ENCODE results near the gene CAMK2N1. TPM values are rescaled to one million over a fixed set of nuclear protein-coding genes. Genes with fewer than 3 reads are reported as not detected.

The CAMK2N1 gene
- total and polyA plus RNA-seq, 2 donors (not counting 1 experiment from before 2014, with no cell fraction given) = 79.9 to 156 TPM

DNA sequence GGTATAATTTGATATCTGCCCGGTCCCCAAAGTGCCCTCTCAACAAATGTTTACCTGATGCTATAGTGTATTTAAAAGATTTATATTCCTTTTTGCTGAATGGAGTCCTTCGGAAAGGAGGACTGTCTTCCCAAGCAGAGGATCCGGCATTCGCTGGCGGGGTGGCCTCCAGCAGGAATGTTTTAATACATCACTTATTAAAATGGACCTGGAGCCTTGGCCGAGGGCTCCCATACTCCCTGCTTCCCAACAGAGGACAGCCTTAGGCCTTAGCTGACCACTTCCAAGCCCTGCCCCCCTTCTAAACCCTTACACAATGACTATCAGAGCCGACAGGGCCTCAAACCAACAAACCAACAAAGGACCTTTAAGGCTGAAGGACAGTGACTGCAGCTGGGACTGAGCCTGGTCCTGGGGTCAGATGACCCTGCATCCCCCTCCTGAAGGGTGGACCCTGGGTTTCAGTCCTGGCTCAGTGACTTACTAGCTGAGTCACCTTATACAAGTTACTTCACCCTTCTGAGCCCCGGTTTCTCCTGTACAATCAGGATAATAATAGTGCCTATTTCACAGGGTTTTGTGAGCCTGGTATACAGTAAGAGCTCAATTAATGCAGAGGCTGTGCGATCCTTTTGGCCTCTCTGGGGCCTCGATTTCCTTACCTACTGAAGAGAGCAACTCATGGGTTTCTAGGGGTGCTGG lies 5.6 kb downstream of the CAMK2N1 start:
- Histone ChIP-seq H3K27me3 (ENCODE audit: control insufficient read depth, insufficient read depth, low read length) (no peaks in the 10 kb centered on the region), H3K4me3 (replicated peaks in 1 of 4; ENCODE audit: control extremely low read depth in 1 of 4, insufficient read depth in 1 of 4, low read depth in 3 of 4, low read length in 4 of 4) (no peak overlapping the region), H3K36me3 (ENCODE audit: control insufficient read depth, insufficient read depth, low read length) (no peaks in the 10 kb centered on the region), H3K4me1 (ENCODE audit: control insufficient read depth, extremely low read depth, insufficient read depth, low read length) (peaks cover 46% of the 10 kb centered on the region), H2AFZ (ENCODE audit: low read length) (no peak overlapping the region), H3K9me3 (ENCODE audit: control insufficient read depth, insufficient read depth, low read depth, low read length) (no peaks in the 10 kb centered on the region), H4K20me1 (ENCODE audit: control insufficient read depth, extremely low read depth, insufficient read depth, low read length) (no peaks in the 10 kb centered on the region), H3K9ac (ENCODE audit: insufficient read depth, low read length) (no peak overlapping the region), H3K4me2 (ENCODE audit: extremely low read depth, insufficient read depth, low read length) (no peak overlapping the region), H3K27ac (ENCODE audit: insufficient read depth, low read length) (no peak overlapping the region), H3K79me2 (ENCODE audit: control insufficient read depth, insufficient read depth, low read length) (peaks cover 28% of the 10 kb centered on the region)
- DNase-seq (ENCODE audit: low read depth in 2 of 2) = no peak
- TF ChIP-seq, protein P1, sequence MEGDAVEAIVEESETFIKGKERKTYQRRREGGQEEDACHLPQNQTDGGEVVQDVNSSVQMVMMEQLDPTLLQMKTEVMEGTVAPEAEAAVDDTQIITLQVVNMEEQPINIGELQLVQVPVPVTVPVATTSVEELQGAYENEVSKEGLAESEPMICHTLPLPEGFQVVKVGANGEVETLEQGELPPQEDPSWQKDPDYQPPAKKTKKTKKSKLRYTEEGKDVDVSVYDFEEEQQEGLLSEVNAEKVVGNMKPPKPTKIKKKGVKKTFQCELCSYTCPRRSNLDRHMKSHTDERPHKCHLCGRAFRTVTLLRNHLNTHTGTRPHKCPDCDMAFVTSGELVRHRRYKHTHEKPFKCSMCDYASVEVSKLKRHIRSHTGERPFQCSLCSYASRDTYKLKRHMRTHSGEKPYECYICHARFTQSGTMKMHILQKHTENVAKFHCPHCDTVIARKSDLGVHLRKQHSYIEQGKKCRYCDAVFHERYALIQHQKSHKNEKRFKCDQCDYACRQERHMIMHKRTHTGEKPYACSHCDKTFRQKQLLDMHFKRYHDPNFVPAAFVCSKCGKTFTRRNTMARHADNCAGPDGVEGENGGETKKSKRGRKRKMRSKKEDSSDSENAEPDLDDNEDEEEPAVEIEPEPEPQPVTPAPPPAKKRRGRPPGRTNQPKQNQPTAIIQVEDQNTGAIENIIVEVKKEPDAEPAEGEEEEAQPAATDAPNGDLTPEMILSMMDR (conservative IDR thresholded peaks at IDR 0.05 in 1 of 2, IDR thresholded peaks at IDR 0.05 in 1 of 2; ENCODE audit: low read depth in 1 of 2, low read length in 2 of 2) = no peak
- no peak for TF ChIP-seq EZH2 (IDR thresholded peaks at IDR 0.05; ENCODE audit: low read length, missing control alignments)

GRCh38 chr1:20479840-20480239 lies 6.2 kb downstream of the CAMK2N1 start:
- no peak for DNase-seq (ENCODE audit: low read depth in 2 of 2)
- TF ChIP-seq, protein P1 (conservative IDR thresholded peaks at IDR 0.05 in 1 of 2, IDR thresholded peaks at IDR 0.05 in 1 of 2; ENCODE audit: low read depth in 1 of 2, low read length in 2 of 2) = no peak
- no peak for TF ChIP-seq EZH2 (IDR thresholded peaks at IDR 0.05; ENCODE audit: low read length, missing control alignments)
- Histone ChIP-seq H3K79me2 (ENCODE audit: control insufficient read depth, insufficient read depth, low read length) (peaks cover 24% of the 10 kb centered on the region), H3K9me3 (ENCODE audit: control insufficient read depth, insufficient read depth, low read depth, low read length) (no peaks in the 10 kb centered on the region), H3K27ac (ENCODE audit: insufficient read depth, low read length) (no peak overlapping the region), H4K20me1 (ENCODE audit: control insufficient read depth, extremely low read depth, insufficient read depth, low read length) (no peaks in the 10 kb centered on the region), H3K36me3 (ENCODE audit: control insufficient read depth, insufficient read depth, low read length) (no peaks in the 10 kb centered on the region), H3K4me3 (replicated peaks in 1 of 4; ENCODE audit: control extremely low read depth in 1 of 4, insufficient read depth in 1 of 4, low read depth in 3 of 4, low read length in 4 of 4) (no peak overlapping the region), H2AFZ (ENCODE audit: low read length) (no peak overlapping the region), H3K27me3 (ENCODE audit: control insufficient read depth, insufficient read depth, low read length) (no peaks in the 10 kb centered on the region), H3K4me1 (ENCODE audit: control insufficient read depth, extremely low read depth, insufficient read depth, low read length) (peaks cover 46% of the 10 kb centered on the region), H3K4me2 (ENCODE audit: extremely low read depth, insufficient read depth, low read length) (no peak overlapping the region), H3K9ac (ENCODE audit: insufficient read depth, low read length) (no peak overlapping the region)

- H3K4me3 ChIP-seq (replicated peaks in 1 of 4; ENCODE audit: control extremely low read depth in 1 of 4, insufficient read depth in 1 of 4, low read depth in 3 of 4, low read length in 4 of 4) = no peak overlapping the region
- H3K79me2 ChIP-seq (ENCODE audit: control insufficient read depth, insufficient read depth, low read length) = peaks cover 8% of the 10 kb centered on the region
- DNase-seq (ENCODE audit: low read depth in 2 of 2) = no peak
- no peak overlapping the region for H3K9ac ChIP-seq (ENCODE audit: insufficient read depth, low read length)
- H3K27me3 ChIP-seq (ENCODE audit: control insufficient read depth, insufficient read depth, low read length) = no peaks in the 10 kb centered on the region
- H3K27ac ChIP-seq (ENCODE audit: insufficient read depth, low read length) = no peak overlapping the region
- no peaks in the 10 kb centered on the region for H3K9me3 ChIP-seq (ENCODE audit: control insufficient read depth, insufficient read depth, low read depth, low read length)
- H3K4me2 ChIP-seq (ENCODE audit: extremely low read depth, insufficient read depth, low read length) = peak overlapping the region; percentile 7
- H3K36me3 ChIP-seq (ENCODE audit: control insufficient read depth, insufficient read depth, low read length) = no peaks in the 10 kb centered on the region
- no peaks in the 10 kb centered on the region for H4K20me1 ChIP-seq (ENCODE audit: control insufficient read depth, extremely low read depth, insufficient read depth, low read length)
- H3K4me1 ChIP-seq (ENCODE audit: control insufficient read depth, extremely low read depth, insufficient read depth, low read length) = peaks cover 48% of the 10 kb centered on the region
- TF ChIP-seq EZH2 (IDR thresholded peaks at IDR 0.05; ENCODE audit: low read length, missing control alignments) = no peak
- TF ChIP-seq, protein P1 (conservative IDR thresholded peaks at IDR 0.05 in 1 of 2, IDR thresholded peaks at IDR 0.05 in 1 of 2; ENCODE audit: low read depth in 1 of 2, low read length in 2 of 2) = no peak
- no peak overlapping the region for H2AFZ ChIP-seq (ENCODE audit: low read length)
Measured at GRCh38 chr1:20478057-20478635, 7.9 kb downstream of the CAMK2N1 start.
